IMR-90 (cell line): Measurements from ENCODE around the gene PRF1. TPM values are rescaled to one million over a fixed set of nuclear protein-coding genes. Genes with fewer than 3 reads are reported as not detected.
"Not testable (repeated sequence)": the region's sequence is repeated elsewhere in the genome, so short reads cannot be mapped to it uniquely, and the experiment has no call there.

ENCODE experiments used
- ATAC-seq: fragments of 200-7000 bp; cut with Tn5 transposase; 2 replicates; pipeline ENCODE4 v1.9.1; 2020; ENCODE audit warnings: low read depth, mild to moderate bottlenecking, moderate library complexity
- BruUV-seq: library from RNA; stranded (reverse); fragments of 400-500 nt; replicated peaks from 2 replicates; lab custom pipeline; 2021; lab: Mats Ljungman, UMichigan
- CTCF ChIA-PET: fragments of 300-600 bp; formaldehyde crosslinking; extraction: SDS; loops from one replicate; lab custom pipeline; 2021; ENCODE audit warnings: antibody characterized with exemption; lab: Yijun Ruan, JAX
- POLR2A ChIA-PET: fragments of 300-600 bp; sonication (Branson Sonifier 250); formaldehyde crosslinking; loops from one replicate; lab custom pipeline; 2022; ENCODE audit warnings: antibody characterized with exemption; ENCODE audit not compliant: unreplicated experiment; lab: Charles Lee
- DNase-seq: peaks from one replicate; pipeline ENCODE4 v3.0.0; 2013
- H2AFZ ChIP-seq: replicated peaks from 2 replicates; pipeline ENCODE3; 2013; ENCODE audit warnings: low read length, mild to moderate bottlenecking; ENCODE audit not compliant: poor library complexity
- H2AK5ac ChIP-seq: 2 replicates; pipeline ENCODE4 v1.6.1; 2013; ENCODE audit warnings: low read depth, low read length, inconsistent platforms
- H2AK9ac ChIP-seq: replicated peaks from 2 replicates; pipeline ENCODE3; 2013; ENCODE audit warnings: mild to moderate bottlenecking, low read depth, low read length, moderate library complexity; ENCODE audit not compliant: poor library complexity
- H2BK120ac ChIP-seq: 2 replicates; pipeline ENCODE4 v1.6.1; 2013; ENCODE audit warnings: low read depth, low read length, inconsistent platforms
- H2BK15ac ChIP-seq: 3 replicates; pipeline ENCODE4 v1.6.1; 2013; ENCODE audit warnings: low read depth, low read length, inconsistent platforms
- H2BK20ac ChIP-seq: 2 replicates; pipeline ENCODE4 v1.6.1; 2013; ENCODE audit warnings: low read depth, mild to moderate bottlenecking, inconsistent platforms, low read length, moderate library complexity
- H2BK5ac ChIP-seq: 2 replicates; pipeline ENCODE4 v1.6.1; 2013; ENCODE audit warnings: mild to moderate bottlenecking, low read depth, low read length, inconsistent platforms; ENCODE audit not compliant: poor library complexity, severe bottlenecking
- H3K14ac ChIP-seq: replicated peaks from 2 replicates; pipeline ENCODE4 v1.6.1; 2013; ENCODE audit warnings: low read depth, low read length, inconsistent platforms
- H3K18ac ChIP-seq: 2 replicates; pipeline ENCODE4 v1.6.1; 2013; ENCODE audit warnings: low read depth, low read length, control low read depth
- H3K23ac ChIP-seq: 2 replicates; pipeline ENCODE4 v1.6.1; 2013; ENCODE audit warnings: low read depth, low read length, inconsistent platforms
- H3K27ac ChIP-seq: 2 replicates; pipeline ENCODE4 v1.5.1; 2013; ENCODE audit warnings: mild to moderate bottlenecking, control low read depth, low read length; ENCODE audit not compliant: insufficient read depth
- H3K27me3 ChIP-seq: 2 replicates; pipeline ENCODE4 v1.6.1; 2013; ENCODE audit warnings: low read length; ENCODE audit not compliant: control insufficient read depth, insufficient read depth
- H3K36me3 ChIP-seq: 2 replicates; pipeline ENCODE4 v1.6.1; 2013; ENCODE audit warnings: low read length, mixed read lengths; ENCODE audit not compliant: control insufficient read depth, insufficient read depth
- H3K4ac ChIP-seq: 2 replicates; pipeline ENCODE4 v1.6.1; 2013; ENCODE audit warnings: low read depth, low read length, inconsistent platforms
- H3K4me1 ChIP-seq: 2 replicates; pipeline ENCODE4 v1.6.1; 2013; ENCODE audit warnings: low read length, mixed read lengths; ENCODE audit not compliant: control insufficient read depth, insufficient read depth
- H3K4me2 ChIP-seq: 2 replicates; pipeline ENCODE4 v1.6.1; 2013; ENCODE audit warnings: low read depth, mild to moderate bottlenecking, control low read depth, low read length, moderate library complexity
- H3K4me3 ChIP-seq: 2 replicates; pipeline ENCODE4 v1.5.1; 2013; ENCODE audit warnings: low read depth, mild to moderate bottlenecking, control low read depth, low read length, moderate library complexity; ENCODE audit not compliant: insufficient read depth
- H3K56ac ChIP-seq: 2 replicates; pipeline ENCODE4 v1.6.1; 2013; ENCODE audit warnings: low read length, inconsistent platforms; ENCODE audit not compliant: insufficient read depth; ENCODE audit errors: extremely low read depth
- H3K79me1 ChIP-seq, 2 experiments: 2 replicates each; pipeline ENCODE4 v1.6.1; 2013; ENCODE audit warnings: low read length in 2 of 2, inconsistent platforms in 1 of 2, low read depth in 1 of 2
- H3K9ac ChIP-seq: 2 replicates; pipeline ENCODE4 v1.6.1; 2013; ENCODE audit warnings: low read depth, low read length, control low read depth
- H3K9me1 ChIP-seq: 2 replicates; pipeline ENCODE4 v1.6.1; 2013; ENCODE audit warnings: low read length, inconsistent platforms; ENCODE audit not compliant: insufficient read depth
- H3K9me3 ChIP-seq: 2 replicates; pipeline ENCODE4 v1.6.1; 2013; ENCODE audit warnings: low read length; ENCODE audit not compliant: control insufficient read depth, insufficient read depth
- H4K20me1 ChIP-seq: 2 replicates; pipeline ENCODE4 v1.6.1; 2013; ENCODE audit warnings: low read length, inconsistent platforms; ENCODE audit not compliant: insufficient read depth
- H4K5ac ChIP-seq: 2 replicates; pipeline ENCODE4 v1.6.1; 2013; ENCODE audit warnings: mild to moderate bottlenecking, low read depth, low read length, control low read depth
- H4K8ac ChIP-seq, 2 experiments: 2 replicates each; pipeline ENCODE4 v1.6.1; 2013; ENCODE audit warnings: low read depth in 2 of 2, low read length in 2 of 2, control low read depth in 1 of 2, inconsistent platforms in 1 of 2
- H4K91ac ChIP-seq: 2 replicates; pipeline ENCODE4 v1.6.1; 2013; ENCODE audit warnings: low read depth, low read length, inconsistent platforms; ENCODE audit not compliant: insufficient read depth
- WGBS, 2 experiments: methylation state at CpG; one replicate each; pipeline versions ENCODE4 v1.1.5 to v1.1.7; 2013; ENCODE audit warnings: missing lambda C conversion rate in 2 of 2; ENCODE audit not compliant: insufficient read length in 1 of 2; ENCODE audit errors: extremely low coverage in 2 of 2; 5-methylcytosine and 5-hydroxymethylcytosine counted together
- dilution Hi-C: fragments of 300-500 bp; cut with HindIII; formaldehyde crosslinking; loops from one replicate; pipeline ENCODE4 v1.14.3; 2018; ENCODE audit warnings: low sequenced_read_pairs; ENCODE audit not compliant: unreplicated experiment
- in situ Hi-C: fragments of 300-500 bp; cut with MboI; formaldehyde crosslinking; loops from 3 replicates; pipeline ENCODE4 v1.14.3; 2019; ENCODE audit warnings: low sequenced_read_pairs, inconsistent platforms, mixed read lengths
- intact Hi-C: fragments of 100-400 bp; cut with micrococcal nuclease; formaldehyde crosslinking; loops from 2 replicates; pipeline ENCODE4 v1.10.0; 2022
- polyA plus RNA-seq, 3 experiments: library from polyadenylated mRNA; depleted of rRNA; stranded (reverse); fragments of >200 nt; gene quantifications; 2 replicates each; pipeline ENCODE4 v1.2.3, GENCODE V29; 2012; ENCODE audit warnings: low replicate concordance in 1 of 3
- total RNA-seq: library from RNA; depleted of rRNA; stranded (reverse); fragments of >200 nt; gene quantifications from 2 replicates; pipeline ENCODE4 v1.2.3, GENCODE V29; 2012

The PRF1 gene
- total and polyA plus RNA-seq, 2 of the 4 experiments (the other 2 are of a cell fraction) = not detected

- CTCF ChIA-PET = interaction anchor here (1.1 kb wide), 2 partner anchors 13 to 20 kb away, joined by 4 to 6 read pairs; no protein-coding TSS in a partner anchor
Observed at GRCh38 chr10:70644959-70645358, 42.4 kb upstream of the PRF1 start.

GRCh38 chr10:70643272-70643671 is 40.7 kb upstream of the PRF1 start:
- H3K4me1 ChIP-seq, POLR2A ChIA-PET, H2BK120ac ChIP-seq, intact Hi-C loops, H4K20me1 ChIP-seq, H3K79me1 ChIP-seq, ATAC-seq, H3K4ac ChIP-seq, H2AFZ ChIP-seq, H3K9ac ChIP-seq, H2AK9ac ChIP-seq, in situ Hi-C loops, H3K9me3 ChIP-seq, BruUV-seq, H3K23ac ChIP-seq, H3K4me2 ChIP-seq, H2BK5ac ChIP-seq, H4K8ac ChIP-seq, H3K9me1 ChIP-seq, H3K56ac ChIP-seq, H2BK20ac ChIP-seq, CTCF ChIA-PET, dilution Hi-C loops, H2AK5ac ChIP-seq, H3K27me3 ChIP-seq, H3K14ac ChIP-seq, DNase-seq, H2BK15ac ChIP-seq, H3K36me3 ChIP-seq, H3K27ac ChIP-seq, H3K4me3 ChIP-seq, H4K5ac ChIP-seq, H4K91ac ChIP-seq, H3K18ac ChIP-seq: not testable (repeated sequence)
- WGBS, 2 experiments = no CpG with 5 or more reads among the region's 3 CpGs

More at GRCh38 chr10:70644959-70645358, 42.4 kb upstream of the PRF1 start:
- H2AK5ac ChIP-seq, ATAC-seq, H3K14ac ChIP-seq, H3K4ac ChIP-seq, H2BK15ac ChIP-seq, H3K27me3 ChIP-seq, BruUV-seq, H3K9me1 ChIP-seq, H3K36me3 ChIP-seq, H3K4me3 ChIP-seq, intact Hi-C loops, H3K23ac ChIP-seq, H4K91ac ChIP-seq, H3K9ac ChIP-seq, H3K9me3 ChIP-seq, H3K79me1 ChIP-seq, H4K5ac ChIP-seq, dilution Hi-C loops, H4K8ac ChIP-seq, H3K27ac ChIP-seq, H4K20me1 ChIP-seq, H2AFZ ChIP-seq, in situ Hi-C loops, H3K56ac ChIP-seq, H2BK20ac ChIP-seq, DNase-seq, H3K4me2 ChIP-seq, H2BK5ac ChIP-seq, H3K18ac ChIP-seq, H3K4me1 ChIP-seq, POLR2A ChIA-PET, H2BK120ac ChIP-seq, H2AK9ac ChIP-seq: not testable (repeated sequence)
- WGBS, 2 experiments = no CpG with 5 or more reads among the region's 8 CpGs
